ENCODE measurements around the gene SMCHD1. TPM values are rescaled to one million over a fixed set of nuclear protein-coding genes. Genes with fewer than 3 reads are reported as not detected.
"Not testable (repeated sequence)": the region's sequence is repeated elsewhere in the genome, so short reads cannot be mapped to it uniquely, and the experiment has no call there.

SMCHD1 gene
- total and polyA plus RNA-seq, 3 donors from 2014 or later, result 46.6 to 111 (median 87.2) TPM

GRCh38 chr18:2662990-2663389 lies 7.5 kb downstream of the SMCHD1 start:
- TF ChIP-seq CTCF (IDR thresholded peaks at IDR 0.05), result no peak
- TF ChIP-seq POLR2A (IDR thresholded peaks at IDR 0.05), result no peak
- Histone ChIP-seq H3K4me3 (no peak overlapping the region), H3K27ac (no peak overlapping the region), H3K9me3 (no peaks in the 10 kb centered on the region), H3K27me3 (no peaks in the 10 kb centered on the region), H3K36me3 (ENCODE audit: low read depth, missing control alignments) (no peaks in the 10 kb centered on the region), H3K4me1 (peaks cover 6% of the 10 kb centered on the region)
- intact Hi-C loops (cut with DNase I; ENCODE audit: low total_unique reads), result no loop called here
- no peak for DNase-seq
- 88 to 92% methylated on average over 5 of the region's 5 CpGs for WGBS, 2 donors

DNA sequence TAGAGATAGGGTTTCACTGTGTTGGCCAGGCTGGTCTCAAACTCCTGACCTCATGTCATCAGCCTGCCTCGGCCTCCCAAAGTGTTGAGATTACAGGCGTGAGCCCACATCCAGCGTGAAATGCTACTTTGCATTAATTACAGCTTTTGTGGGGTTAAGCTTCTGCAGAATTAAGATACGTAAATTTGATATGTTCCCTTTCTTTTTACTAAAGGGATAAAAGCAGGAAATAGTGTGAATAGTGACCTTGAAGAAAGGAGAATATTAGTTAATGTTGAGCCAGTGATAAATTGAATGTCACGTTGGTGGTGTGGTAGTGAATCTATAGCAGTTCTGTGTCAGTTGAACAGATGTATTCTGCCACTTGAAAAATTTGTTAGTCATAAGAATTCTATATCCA lies 16.9 kb downstream of the SMCHD1 start:
- no peak for DNase-seq
- TF ChIP-seq CTCF (IDR thresholded peaks at IDR 0.05) (no peak), POLR2A (IDR thresholded peaks at IDR 0.05) (no peak)
- 82 to 85% methylated on average over 5 of the region's 5 CpGs for WGBS, 2 donors
- H3K4me1 ChIP-seq, result no peaks in the 10 kb centered on the region
- H3K27me3 ChIP-seq, result no peaks in the 10 kb centered on the region
- H3K4me3 ChIP-seq, result no peak overlapping the region
- no peaks in the 10 kb centered on the region for H3K9me3 ChIP-seq
- no peaks in the 10 kb centered on the region for H3K36me3 ChIP-seq (ENCODE audit: low read depth, missing control alignments)
- no peak overlapping the region for H3K27ac ChIP-seq
- intact Hi-C loops (cut with DNase I; ENCODE audit: low total_unique reads), result no loop called here

DNA sequence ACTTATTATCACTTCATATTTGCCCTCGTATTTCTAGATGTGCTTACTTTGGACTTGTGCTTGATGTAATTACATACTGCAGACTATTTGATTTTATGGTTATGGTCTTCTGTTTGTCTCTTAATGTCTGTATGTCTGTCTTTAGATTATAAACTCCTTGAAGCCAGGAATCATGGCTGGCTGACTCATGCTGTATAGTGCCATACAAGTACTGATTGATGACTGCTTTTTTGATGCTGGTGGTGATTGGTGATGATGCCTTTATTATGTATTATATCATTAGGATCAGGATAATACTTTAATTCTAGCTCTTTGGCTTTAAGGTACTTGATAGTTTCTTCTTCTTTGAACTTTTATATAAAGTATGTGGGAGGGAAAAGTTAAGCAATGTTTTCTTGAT lies 17.3 kb downstream of the SMCHD1 start:
- H3K9me3 ChIP-seq, result no peaks in the 10 kb centered on the region
- H3K27ac ChIP-seq, result no peak overlapping the region
- no peak overlapping the region for H3K4me3 ChIP-seq
- no peaks in the 10 kb centered on the region for H3K4me1 ChIP-seq
- intact Hi-C loops (cut with DNase I; ENCODE audit: low total_unique reads), result no loop called here
- H3K36me3 ChIP-seq (ENCODE audit: low read depth, missing control alignments), result no peaks in the 10 kb centered on the region
- 70 to 84% methylated on average over 1 of the region's 1 CpG for WGBS, 2 donors
- no peaks in the 10 kb centered on the region for H3K27me3 ChIP-seq
- DNase-seq, result no peak
- TF ChIP-seq POLR2A (IDR thresholded peaks at IDR 0.05), result no peak
- no peak for TF ChIP-seq CTCF (IDR thresholded peaks at IDR 0.05)

DNA sequence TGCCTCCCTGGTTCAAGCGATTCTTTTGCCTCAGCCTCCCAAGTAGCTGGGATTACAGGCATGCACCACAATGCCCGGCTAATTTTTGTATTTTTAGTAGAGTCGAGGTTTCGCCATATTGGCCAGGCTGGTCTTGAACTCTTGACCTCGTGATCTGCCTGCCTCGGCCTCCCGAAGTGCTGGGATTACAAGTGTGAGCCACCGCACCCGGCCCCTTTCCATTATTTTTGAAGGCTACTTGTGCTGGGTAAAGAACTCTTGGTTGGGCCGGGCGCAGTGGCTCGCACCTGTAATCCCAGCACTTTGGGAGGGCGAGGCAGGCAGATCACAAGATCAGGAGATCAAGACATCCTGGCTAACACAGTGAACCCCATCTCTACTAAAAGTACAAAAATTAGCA lies 23.4 kb downstream of the SMCHD1 start:
- H3K9me3 ChIP-seq; DNase-seq; H3K27me3 ChIP-seq; H3K27ac ChIP-seq; H3K4me3 ChIP-seq; H3K4me1 ChIP-seq; H3K36me3 ChIP-seq (ENCODE audit: low read depth, missing control alignments); intact Hi-C loops (cut with DNase I; ENCODE audit: low total_unique reads): not testable (repeated sequence)
- 95 to 96% methylated on average over 12 to 13 of the region's 13 CpGs for WGBS, 2 donors

DNA sequence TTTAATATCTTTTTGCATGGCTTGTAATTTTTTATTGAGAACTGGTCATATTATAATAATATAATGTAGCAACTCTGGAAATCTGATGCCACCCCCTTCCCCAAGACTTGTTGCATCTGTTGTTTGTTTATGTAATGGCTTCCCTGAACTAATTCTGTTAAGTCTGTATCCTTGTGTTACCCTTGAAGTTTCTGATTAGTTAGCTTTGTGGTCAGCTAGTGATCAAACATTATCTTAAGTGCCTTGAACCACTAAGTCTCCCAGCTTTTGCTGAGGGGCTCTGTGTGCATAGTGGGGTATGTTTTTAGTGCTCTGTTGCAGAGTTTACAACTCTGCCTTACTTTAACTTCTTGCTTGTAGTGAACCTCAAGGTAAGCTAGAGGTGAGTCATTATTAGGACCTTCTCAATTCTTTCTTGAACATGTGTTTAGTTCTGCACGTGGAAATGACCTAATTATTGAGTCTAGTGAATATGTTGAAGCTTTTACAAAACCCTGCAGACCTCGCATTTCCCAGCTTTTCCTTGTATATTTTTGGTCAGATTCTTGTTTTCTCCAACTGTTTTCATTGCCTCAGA lies 24.8 kb downstream of the SMCHD1 start:
- H3K4me1 ChIP-seq, result no peaks in the 10 kb centered on the region

More for the DNA sequence above, 24.8 kb downstream of the SMCHD1 start:
- intact Hi-C loops (cut with DNase I; ENCODE audit: low total_unique reads), result no loop called here
- Histone ChIP-seq H3K4me3 (no peak overlapping the region), H3K36me3 (ENCODE audit: low read depth, missing control alignments) (no peaks in the 10 kb centered on the region), H3K9me3 (no peaks in the 10 kb centered on the region), H3K27ac (no peak overlapping the region), H3K27me3 (no peaks in the 10 kb centered on the region)
- WGBS, 2 donors, result 93 to 95% methylated on average over 2 of the region's 2 CpGs
- DNase-seq, result no peak
- TF ChIP-seq POLR2A (IDR thresholded peaks at IDR 0.05) (no peak), CTCF (IDR thresholded peaks at IDR 0.05) (no peak)
